HUES48 (cell line): Measurements from ENCODE around the gene EGFL6.
"Not testable (repeated sequence)": the region's sequence is repeated elsewhere in the genome, so short reads cannot be mapped to it uniquely, and the experiment has no call there.

Experiments
- H3K27ac ChIP-seq: one replicate; pipeline ENCODE4 v1.7.0; 2013; ENCODE audit warnings: low read depth, low read length, inconsistent platforms
- H3K27me3 ChIP-seq: 2 replicates; pipeline ENCODE4 v1.6.1; 2013; ENCODE audit warnings: mild to moderate bottlenecking, low read length; ENCODE audit not compliant: control insufficient read depth, insufficient read depth
- H3K36me3 ChIP-seq: 2 replicates; pipeline ENCODE4 v1.6.1; 2013; ENCODE audit warnings: low read length; ENCODE audit not compliant: control insufficient read depth, insufficient read depth
- H3K4me1 ChIP-seq: 2 replicates; pipeline ENCODE4 v1.6.1; 2013; ENCODE audit warnings: mild to moderate bottlenecking, low read length; ENCODE audit not compliant: control insufficient read depth, insufficient read depth
- H3K4me3 ChIP-seq: 2 replicates; pipeline ENCODE4 v1.5.1; 2013; ENCODE audit warnings: mild to moderate bottlenecking, low read depth, low read length
- H3K9ac ChIP-seq: 2 replicates; pipeline ENCODE4 v1.6.1; 2013; ENCODE audit warnings: mild to moderate bottlenecking, low read depth, low read length, moderate library complexity
- H3K9me3 ChIP-seq: 2 replicates; pipeline ENCODE4 v1.6.1; 2013; ENCODE audit warnings: low read length; ENCODE audit not compliant: control insufficient read depth, insufficient read depth

Gene EGFL6

GRCh38 chrX:13667919-13668318 is 98.5 kb downstream of the EGFL6 start:
- H3K4me3 ChIP-seq = no peak overlapping the region
- no peak overlapping the region for H3K27ac ChIP-seq
- H3K9me3 ChIP-seq = no peaks in the 10 kb centered on the region
- no peaks in the 10 kb centered on the region for H3K27me3 ChIP-seq
- H3K4me1 ChIP-seq = no peaks in the 10 kb centered on the region
- H3K36me3 ChIP-seq = peaks cover 9% of the 10 kb centered on the region
- H3K9ac ChIP-seq = no peak overlapping the region

- Histone ChIP-seq H3K4me1 (no peaks in the 10 kb centered on the region), H3K4me3 (no peak overlapping the region), H3K36me3 (no peaks in the 10 kb centered on the region), H3K27me3 (no peaks in the 10 kb centered on the region), H3K27ac (no peak overlapping the region), H3K9me3 (no peaks in the 10 kb centered on the region), H3K9ac (no peak overlapping the region)
Measured at GRCh38 chrX:13669246-13669737, 99.9 kb downstream of the EGFL6 start.

GRCh38 chrX:13669755-13670154 is 100.4 kb downstream of the EGFL6 start:
- H3K9me3 ChIP-seq, H3K36me3 ChIP-seq, H3K27ac ChIP-seq, H3K4me3 ChIP-seq, H3K27me3 ChIP-seq, H3K9ac ChIP-seq, H3K4me1 ChIP-seq: not testable (repeated sequence)

- Histone ChIP-seq H3K9me3 (no peaks in the 10 kb centered on the region), H3K27ac (no peak overlapping the region), H3K9ac (no peak overlapping the region)
Measured at GRCh38 chrX:13670197-13670596, 100.8 kb downstream of the EGFL6 start.

GRCh38 chrX:13673016-13673415 is 103.6 kb downstream of the EGFL6 start:
- Histone ChIP-seq H3K27ac (no peak overlapping the region), H3K9me3 (no peaks in the 10 kb centered on the region), H3K36me3 (no peaks in the 10 kb centered on the region), H3K4me3 (no peak overlapping the region), H3K27me3 (no peaks in the 10 kb centered on the region), H3K9ac (no peak overlapping the region), H3K4me1 (no peaks in the 10 kb centered on the region)

More at GRCh38 chrX:13670197-13670596, 100.8 kb downstream of the EGFL6 start:
- H3K4me3 ChIP-seq = no peak overlapping the region
- no peaks in the 10 kb centered on the region for H3K4me1 ChIP-seq
- H3K36me3 ChIP-seq = no peaks in the 10 kb centered on the region
- no peaks in the 10 kb centered on the region for H3K27me3 ChIP-seq

GRCh38 chrX:13676885-13677284 is 107.5 kb downstream of the EGFL6 start:
- H3K9ac ChIP-seq = no peak overlapping the region
- H3K4me3 ChIP-seq = no peak overlapping the region
- no peaks in the 10 kb centered on the region for H3K36me3 ChIP-seq
- H3K9me3 ChIP-seq = no peaks in the 10 kb centered on the region
- no peak overlapping the region for H3K27ac ChIP-seq
- no peaks in the 10 kb centered on the region for H3K27me3 ChIP-seq
- no peaks in the 10 kb centered on the region for H3K4me1 ChIP-seq

GRCh38 chrX:13679700-13680099 is 110.3 kb downstream of the EGFL6 start:
- not testable (repeated sequence) for H3K4me1 ChIP-seq, H3K9me3 ChIP-seq, H3K36me3 ChIP-seq, H3K27me3 ChIP-seq, H3K27ac ChIP-seq, H3K4me3 ChIP-seq, H3K9ac ChIP-seq

- Histone ChIP-seq H3K4me3 (no peak overlapping the region), H3K27me3 (peaks cover 4% of the 10 kb centered on the region; the same call in 1 of the 2 replicates), H3K9ac (no peak overlapping the region), H3K36me3 (no peaks in the 10 kb centered on the region), H3K9me3 (no peaks in the 10 kb centered on the region), H3K4me1 (no peaks in the 10 kb centered on the region), H3K27ac (no peak overlapping the region)
Measured at GRCh38 chrX:13681595-13681994, 112.2 kb downstream of the EGFL6 start.
